ES-I3 (cell line): ENCODE data around the gene TMTC4.
"Not testable (repeated sequence)": the region's sequence is repeated elsewhere in the genome, so short reads cannot be mapped to it uniquely, and the experiment has no call there.

Experiments
- H3K36me3 ChIP-seq: 2 replicates; pipeline ENCODE4 v1.6.1; 2013; ENCODE audit warnings: mild to moderate bottlenecking, low read length, control low read depth, moderate library complexity; ENCODE audit not compliant: insufficient read depth
- H3K4me1 ChIP-seq: 2 replicates; pipeline ENCODE4 v1.6.1; 2013; ENCODE audit warnings: mild to moderate bottlenecking, control low read depth, low read length; ENCODE audit not compliant: insufficient read depth
- H3K9ac ChIP-seq: 2 replicates; pipeline ENCODE4 v1.6.1; 2013; ENCODE audit warnings: low read depth, mild to moderate bottlenecking, low read length, moderate library complexity
- H3K9me3 ChIP-seq: 2 replicates; pipeline ENCODE4 v1.6.1; 2013; ENCODE audit warnings: mild to moderate bottlenecking, low read length, moderate library complexity; ENCODE audit not compliant: control insufficient read depth, insufficient read depth

TMTC4 gene

DNA sequence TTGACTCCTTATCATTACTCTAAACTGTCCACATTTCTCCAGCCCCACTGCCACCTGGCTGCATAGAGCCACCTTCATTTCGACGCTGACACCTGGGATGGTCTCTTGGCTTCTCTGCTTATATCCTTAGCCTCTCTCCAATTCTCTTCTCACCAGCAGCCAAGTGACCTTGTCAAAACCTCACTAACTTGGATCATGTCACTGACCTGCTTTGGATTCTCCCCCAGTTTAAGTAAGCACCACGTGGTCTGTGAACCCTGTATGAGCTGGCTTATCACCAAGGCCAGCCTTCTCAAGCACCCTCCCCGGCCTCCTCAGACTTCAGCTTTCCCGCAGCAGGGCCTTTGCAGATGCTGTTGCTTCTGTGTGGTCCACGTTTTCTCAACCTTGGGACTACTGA is 73.7 kb downstream of the TMTC4 start:
- no peaks in the 10 kb centered on the region for H3K4me1 ChIP-seq
- no peaks in the 10 kb centered on the region for H3K36me3 ChIP-seq
- no peaks in the 10 kb centered on the region for H3K9me3 ChIP-seq
- H3K9ac ChIP-seq, result no peak overlapping the region

DNA sequence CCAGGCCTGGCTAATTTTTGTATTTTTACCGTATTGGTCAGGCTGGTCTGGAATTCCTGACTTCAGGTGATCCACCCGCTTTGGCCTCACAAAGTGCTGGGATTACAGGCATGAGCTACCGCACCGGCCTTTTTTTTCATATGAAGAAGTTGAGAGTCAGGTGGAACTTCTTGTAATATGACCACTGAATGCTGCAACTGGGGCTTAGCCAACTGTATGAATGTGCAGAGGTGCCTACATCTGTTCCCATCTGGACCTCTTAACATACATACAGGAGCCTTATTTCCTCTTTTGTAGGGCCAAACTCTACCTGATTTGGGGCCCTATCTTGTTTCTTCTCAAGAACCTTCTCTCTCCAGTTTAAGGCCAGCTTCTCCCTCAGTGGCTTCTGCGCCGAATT is 74.1 kb downstream of the TMTC4 start:
- Histone ChIP-seq H3K4me1 (no peaks in the 10 kb centered on the region), H3K9ac (no peak overlapping the region), H3K9me3 (no peaks in the 10 kb centered on the region), H3K36me3 (no peaks in the 10 kb centered on the region)

DNA sequence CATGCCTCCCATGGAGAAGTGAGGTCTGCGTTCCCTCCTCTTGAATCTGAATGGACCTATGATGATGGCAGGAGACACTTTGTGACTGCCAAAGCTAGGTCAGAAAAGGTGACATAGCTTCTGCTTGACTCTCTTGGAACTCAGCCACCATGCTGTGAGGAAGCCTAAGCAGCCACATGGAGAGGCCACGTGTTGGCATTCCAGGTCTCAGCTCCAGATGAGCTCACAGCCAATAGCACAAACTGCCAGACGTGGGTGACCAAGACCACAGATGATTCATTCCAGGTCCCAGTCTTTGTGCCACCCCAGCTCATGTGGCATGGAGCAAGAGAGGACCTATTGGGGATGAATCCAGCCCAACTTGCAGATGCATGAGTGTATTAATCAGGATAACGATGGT is 77.3 kb downstream of the TMTC4 start:
- H3K9me3 ChIP-seq, result no peaks in the 10 kb centered on the region
- no peaks in the 10 kb centered on the region for H3K36me3 ChIP-seq
- H3K4me1 ChIP-seq, result no peaks in the 10 kb centered on the region
- H3K9ac ChIP-seq, result no peak overlapping the region

DNA sequence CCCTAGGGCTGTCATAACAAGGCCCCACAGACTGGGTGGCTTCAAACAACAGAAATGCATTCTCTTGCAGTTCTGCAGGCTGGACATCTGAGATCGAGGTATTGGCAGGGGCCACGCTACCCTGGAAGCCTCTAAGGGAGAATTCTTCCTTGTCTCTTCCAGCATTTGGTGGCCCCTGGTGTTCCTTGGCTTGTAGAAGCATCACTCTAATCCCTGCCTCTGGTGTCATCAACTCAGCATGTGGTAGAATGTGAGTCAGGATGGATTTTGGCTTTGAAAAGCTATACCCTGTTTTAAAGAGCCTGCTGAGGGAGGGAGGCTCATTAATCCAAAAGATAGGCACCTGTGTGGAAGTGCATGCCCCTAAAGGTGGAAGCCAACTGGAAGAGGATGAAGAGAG is 78.1 kb downstream of the TMTC4 start:
- H3K9me3 ChIP-seq, result no peaks in the 10 kb centered on the region
- no peaks in the 10 kb centered on the region for H3K4me1 ChIP-seq
- H3K36me3 ChIP-seq, result no peaks in the 10 kb centered on the region
- no peak overlapping the region for H3K9ac ChIP-seq

DNA sequence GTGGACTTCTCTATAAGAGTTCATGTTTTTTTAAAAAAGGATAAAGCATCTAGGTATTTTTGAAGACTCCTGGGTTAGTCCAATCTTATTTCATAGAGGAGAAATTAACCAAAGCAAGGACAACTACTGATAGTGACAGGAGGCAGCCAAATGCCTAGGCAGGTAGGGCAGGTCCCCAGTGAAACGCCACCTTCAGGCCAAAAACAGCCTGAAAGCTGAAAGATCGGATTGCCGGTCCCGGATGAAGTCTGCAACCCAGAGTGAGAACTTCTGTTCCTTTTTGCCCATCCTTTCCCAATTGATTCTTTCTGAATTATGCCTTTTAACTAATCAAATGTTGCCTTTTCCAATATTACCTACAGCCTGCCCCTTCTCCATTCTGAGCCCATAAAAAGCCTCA is 79.9 kb downstream of the TMTC4 start:
- Histone ChIP-seq H3K4me1 (no peaks in the 10 kb centered on the region), H3K9me3 (no peaks in the 10 kb centered on the region), H3K36me3 (no peaks in the 10 kb centered on the region), H3K9ac (no peak overlapping the region)

DNA sequence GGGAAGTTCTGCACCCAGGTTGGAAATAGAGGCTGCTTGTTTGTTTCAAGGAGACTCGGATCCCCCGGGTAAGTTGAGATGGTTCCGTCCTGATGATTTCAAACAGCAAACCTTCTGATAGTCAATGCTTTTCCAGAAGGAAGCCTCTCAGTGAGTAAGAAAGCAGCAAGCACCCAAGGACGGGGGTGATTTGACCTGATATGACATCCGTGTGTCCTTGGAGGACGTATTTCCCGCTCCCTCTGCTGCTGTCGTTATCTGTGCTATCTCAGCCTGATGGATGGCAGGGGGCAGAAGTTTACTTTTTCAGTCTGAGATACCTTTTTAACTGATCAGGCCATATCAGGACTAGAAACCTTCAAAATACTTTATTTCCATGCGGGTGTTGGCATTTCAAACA is 80.3 kb downstream of the TMTC4 start:
- Histone ChIP-seq H3K9me3 (no peaks in the 10 kb centered on the region), H3K4me1 (no peaks in the 10 kb centered on the region), H3K9ac (no peak overlapping the region), H3K36me3 (no peaks in the 10 kb centered on the region)

DNA sequence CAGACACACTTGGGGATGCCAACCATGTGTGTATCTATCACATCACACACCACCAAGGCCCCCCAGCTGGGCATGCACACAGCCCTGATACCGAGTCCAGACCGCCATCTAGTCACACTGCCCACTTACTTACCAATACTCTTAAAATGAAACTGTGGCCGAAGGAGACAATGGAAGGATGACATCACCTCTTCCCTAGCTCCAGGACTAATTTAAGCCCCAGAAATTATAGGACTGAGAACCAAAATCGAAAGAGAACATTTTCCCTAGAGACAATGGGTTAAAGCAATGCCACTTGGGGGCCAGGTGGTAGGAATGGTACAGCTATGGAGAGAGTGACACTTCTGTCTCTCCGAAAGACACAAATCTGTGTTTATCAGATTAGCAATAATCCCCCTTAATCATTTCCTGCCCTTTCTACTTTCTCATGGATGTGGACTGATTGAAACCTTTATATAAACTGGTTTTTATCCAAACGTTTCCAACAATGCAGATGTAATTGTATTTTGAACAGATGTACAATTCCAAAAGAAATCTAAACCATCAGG is 85.3 kb downstream of the TMTC4 start:
- Histone ChIP-seq H3K4me1 (no peaks in the 10 kb centered on the region; the same call in 1 of the 2 replicates), H3K36me3 (no peaks in the 10 kb centered on the region), H3K9me3 (no peaks in the 10 kb centered on the region), H3K9ac (no peak overlapping the region)

DNA sequence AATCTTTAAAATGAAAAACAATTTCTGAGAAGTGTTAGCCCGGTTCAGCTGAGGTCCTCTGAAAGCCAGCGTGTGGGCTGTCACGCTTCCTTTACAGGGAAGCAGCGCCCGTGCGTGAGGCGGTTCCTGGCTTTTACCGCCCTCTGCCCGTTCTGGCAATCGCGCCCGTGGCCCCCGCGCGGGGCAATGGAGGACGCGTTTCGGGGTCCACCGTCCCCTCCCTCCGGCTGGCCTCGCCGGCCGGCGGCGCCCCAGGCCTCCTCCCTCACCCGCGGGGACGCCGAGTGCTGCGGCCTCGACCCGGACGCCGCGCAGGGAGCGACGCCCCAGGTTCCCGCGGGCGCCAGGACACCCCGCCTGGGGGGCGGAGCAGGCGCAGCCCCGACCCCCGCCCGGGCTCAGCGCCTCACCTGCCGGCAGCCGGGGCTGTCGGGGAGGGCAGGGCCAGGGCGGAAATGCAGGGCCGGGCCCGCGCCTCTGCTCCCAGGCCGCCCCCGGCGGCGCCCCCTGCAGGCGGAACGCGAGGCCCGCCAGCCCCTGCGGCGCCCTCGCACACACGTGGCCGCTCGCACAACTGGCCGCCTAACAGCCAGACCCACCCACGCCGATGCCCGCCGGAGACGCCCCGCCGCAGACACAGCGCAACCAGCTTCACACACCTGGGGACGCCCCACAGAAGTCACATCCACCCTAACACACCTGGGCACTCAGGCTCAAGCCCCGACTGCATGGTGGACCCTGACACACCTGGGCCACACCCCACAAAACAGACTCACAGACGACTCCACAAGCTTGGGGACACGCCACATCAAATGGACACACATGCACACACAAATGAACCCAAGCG is 86.0 kb downstream of the TMTC4 start, which contains the start of gene GGACT:
Gene GGACT (minus strand): TSS at position 459 of the 847 bp plus-strand sequence. CDS start 56,198 bp downstream, outside the sequence.
- Histone ChIP-seq H3K9me3 (no peaks in the 10 kb centered on the region), H3K4me1 (no peaks in the 10 kb centered on the region; the same call in 1 of the 2 replicates), H3K9ac (peak within 1 kb of the TSS; percentile 78), H3K36me3 (no peaks in the 10 kb centered on the region)

DNA sequence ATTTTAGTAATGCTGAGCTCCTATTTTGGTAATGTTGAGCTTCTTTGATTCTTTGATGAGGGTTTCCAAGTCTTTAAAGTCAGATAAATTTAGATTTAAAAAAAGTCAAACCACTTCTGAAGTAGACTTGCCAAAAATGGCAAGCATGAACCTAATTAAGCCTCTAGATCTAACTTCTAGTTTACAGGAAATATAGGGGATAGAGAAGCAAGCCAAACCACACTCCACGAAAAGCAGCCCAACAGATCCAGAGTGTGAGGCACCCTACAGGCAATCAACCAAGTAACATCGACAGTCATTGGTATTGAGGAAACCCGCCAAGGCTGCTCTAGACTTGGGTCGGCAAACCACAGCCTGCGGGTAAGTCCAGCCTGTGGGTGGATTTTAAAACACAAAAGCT is 89.7 kb downstream of the TMTC4 start:
- no peaks in the 10 kb centered on the region; the same call in 1 of the 2 replicates for H3K4me1 ChIP-seq
- H3K9ac ChIP-seq, result no peak overlapping the region
- H3K36me3 ChIP-seq, result no peaks in the 10 kb centered on the region
- H3K9me3 ChIP-seq, result 0 out of 2 replicates have a peak, but pooled peaks cover 3% of the 10 kb centered on the region

DNA sequence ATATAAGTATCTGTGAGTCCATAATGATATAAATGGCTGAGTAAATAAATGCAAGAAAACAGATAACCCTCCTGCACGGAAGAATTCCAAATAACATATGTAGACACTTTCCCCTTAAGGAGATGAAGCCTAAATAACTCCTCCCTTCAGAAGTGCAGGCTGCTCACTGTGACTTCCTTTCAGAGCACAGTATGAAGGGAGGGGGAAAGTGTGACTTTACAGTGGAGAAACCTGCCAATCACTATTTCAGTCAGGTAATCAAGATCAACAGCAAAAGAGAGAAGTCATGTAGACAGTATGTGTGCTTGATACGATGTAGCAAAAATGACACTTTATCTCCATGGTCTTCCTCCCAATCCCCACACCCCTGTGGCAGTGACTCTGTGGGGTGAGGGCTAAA is 93.1 kb downstream of the TMTC4 start:
- H3K36me3 ChIP-seq, result no peaks in the 10 kb centered on the region
- H3K9ac ChIP-seq, result no peak overlapping the region
- no peaks in the 10 kb centered on the region for H3K4me1 ChIP-seq
- 0 out of 2 replicates have a peak, but pooled peaks cover 3% of the 10 kb centered on the region for H3K9me3 ChIP-seq

DNA sequence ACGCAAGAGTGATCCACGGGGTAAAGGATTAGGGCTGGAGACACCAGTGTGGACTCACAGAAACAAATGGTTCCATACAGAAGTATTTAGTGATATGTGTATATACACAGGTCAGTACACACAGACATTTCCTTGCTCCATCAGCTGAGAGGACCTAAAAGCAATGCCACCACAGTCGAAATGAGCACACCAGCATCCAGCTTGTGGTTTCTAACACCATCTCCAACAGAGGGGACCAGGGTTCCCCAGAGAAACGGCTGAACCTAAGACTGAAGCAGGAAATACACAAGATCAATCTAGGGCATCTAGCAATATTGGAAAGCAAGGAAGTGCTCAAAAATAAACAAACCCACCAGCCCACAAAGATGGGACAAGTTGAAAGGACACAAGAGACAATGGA is 93.6 kb downstream of the TMTC4 start:
- H3K36me3 ChIP-seq, result no peaks in the 10 kb centered on the region
- H3K4me1 ChIP-seq, result no peaks in the 10 kb centered on the region
- 0 out of 2 replicates have a peak, but pooled peaks cover 3% of the 10 kb centered on the region for H3K9me3 ChIP-seq
- H3K9ac ChIP-seq, result no peak overlapping the region

DNA sequence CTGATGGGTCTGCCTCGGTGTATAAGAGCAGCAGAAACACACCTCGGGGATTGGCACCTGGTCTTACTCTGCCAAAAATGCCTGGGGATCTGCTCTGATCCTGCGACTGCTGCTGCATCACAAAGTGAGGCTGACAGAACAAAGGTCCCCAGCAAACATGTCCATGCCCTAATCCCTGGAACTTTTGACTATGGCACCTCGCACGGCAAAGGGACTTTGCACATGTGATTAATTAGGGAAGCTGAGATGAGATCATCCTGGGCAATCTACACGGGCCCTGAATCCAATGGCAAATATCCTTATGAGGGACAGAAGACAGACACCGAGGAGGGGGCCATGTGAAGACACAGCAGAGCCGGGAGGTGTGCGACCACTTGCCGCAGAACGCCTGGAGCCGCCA is 94.5 kb downstream of the TMTC4 start:
- no peak overlapping the region for H3K9ac ChIP-seq
- H3K4me1 ChIP-seq, result 0 out of 2 replicates have a peak, but pooled peaks cover 2% of the 10 kb centered on the region

DNA sequence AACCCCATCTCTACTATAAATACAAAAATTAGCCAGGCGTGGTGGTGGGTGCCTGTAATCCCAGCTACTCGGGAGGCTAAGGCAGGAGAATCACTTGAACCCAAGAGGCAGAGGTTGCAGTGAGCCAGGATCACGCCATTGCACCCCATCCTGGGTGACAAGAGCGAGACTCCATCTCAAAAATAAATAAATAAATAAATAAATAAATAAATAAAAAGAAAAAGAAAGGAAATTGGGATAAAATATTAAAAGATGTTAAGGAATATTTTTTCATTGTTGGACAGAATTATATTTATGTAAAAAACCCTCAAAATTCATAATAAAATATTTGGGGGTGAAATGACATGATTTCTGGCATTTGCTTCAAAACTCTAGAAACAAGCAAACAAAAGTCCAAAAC is 97.4 kb downstream of the TMTC4 start:
- H3K4me1 ChIP-seq, H3K36me3 ChIP-seq, H3K9ac ChIP-seq: not testable (repeated sequence)

More for the DNA sequence above, 94.5 kb downstream of the TMTC4 start:
- H3K36me3 ChIP-seq, result no peaks in the 10 kb centered on the region
- 0 out of 2 replicates have a peak, but pooled peaks cover 3% of the 10 kb centered on the region for H3K9me3 ChIP-seq

DNA sequence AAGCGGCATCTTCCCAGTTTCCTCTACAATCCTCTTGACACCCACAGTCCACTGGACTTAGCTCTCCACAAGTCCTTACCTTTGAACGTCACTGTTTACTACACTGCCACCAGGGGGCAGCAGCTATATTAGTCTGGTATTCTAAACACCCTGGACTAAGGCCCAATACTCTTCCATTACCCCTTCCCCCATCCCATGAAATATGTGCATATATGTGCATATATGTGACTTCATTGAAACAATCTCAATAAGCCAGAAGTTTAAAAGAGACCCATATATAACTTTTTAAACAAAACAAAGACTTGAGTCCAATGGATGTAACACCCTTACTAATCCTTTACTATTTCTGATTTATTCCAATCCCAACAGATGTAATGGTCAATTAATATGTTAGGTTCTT is 101.5 kb downstream of the TMTC4 start:
- H3K4me1 ChIP-seq, result 0 out of 2 replicates have a peak, but pooled peaks cover 5% of the 10 kb centered on the region
- no peaks in the 10 kb centered on the region for H3K36me3 ChIP-seq
- H3K9ac ChIP-seq, result no peak overlapping the region
- no peaks in the 10 kb centered on the region for H3K9me3 ChIP-seq

More for the DNA sequence above, 97.4 kb downstream of the TMTC4 start:
- H3K9me3 ChIP-seq, result not testable (repeated sequence)

DNA sequence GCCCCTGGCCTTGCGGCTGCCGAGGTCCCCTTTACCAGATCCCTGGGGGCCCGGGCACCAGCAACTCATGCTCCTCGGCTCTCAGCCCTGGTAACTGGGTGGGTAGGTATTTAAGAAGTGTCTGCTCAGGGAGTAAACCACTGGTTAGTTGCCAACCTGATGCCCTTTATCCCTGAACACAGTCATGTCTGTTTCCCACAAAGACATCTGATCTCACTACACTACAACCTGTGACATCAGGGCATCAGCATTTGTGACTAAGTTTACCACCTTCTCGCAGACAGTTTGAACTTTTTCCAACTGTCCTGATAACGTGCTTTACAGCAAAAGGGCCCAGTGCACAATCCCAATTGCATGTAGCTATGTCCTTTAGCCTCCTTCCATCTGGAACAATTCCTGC is 108.1 kb downstream of the TMTC4 start:
- H3K4me1 ChIP-seq, result no peaks in the 10 kb centered on the region
- no peak overlapping the region for H3K9ac ChIP-seq
- peaks cover 14% of the 10 kb centered on the region for H3K9me3 ChIP-seq
- H3K36me3 ChIP-seq, result no peaks in the 10 kb centered on the region
